ENCODE results near the gene SEMA5A.
"Not testable (repeated sequence)": the region's sequence is repeated elsewhere in the genome, so short reads cannot be mapped to it uniquely, and the experiment has no call there.

The SEMA5A gene

GRCh38 chr5:9415566-9415965, 130.3 kb downstream of the SEMA5A start:
- H3K27ac ChIP-seq, result no peak overlapping the region
- TF ChIP-seq, protein P1, sequence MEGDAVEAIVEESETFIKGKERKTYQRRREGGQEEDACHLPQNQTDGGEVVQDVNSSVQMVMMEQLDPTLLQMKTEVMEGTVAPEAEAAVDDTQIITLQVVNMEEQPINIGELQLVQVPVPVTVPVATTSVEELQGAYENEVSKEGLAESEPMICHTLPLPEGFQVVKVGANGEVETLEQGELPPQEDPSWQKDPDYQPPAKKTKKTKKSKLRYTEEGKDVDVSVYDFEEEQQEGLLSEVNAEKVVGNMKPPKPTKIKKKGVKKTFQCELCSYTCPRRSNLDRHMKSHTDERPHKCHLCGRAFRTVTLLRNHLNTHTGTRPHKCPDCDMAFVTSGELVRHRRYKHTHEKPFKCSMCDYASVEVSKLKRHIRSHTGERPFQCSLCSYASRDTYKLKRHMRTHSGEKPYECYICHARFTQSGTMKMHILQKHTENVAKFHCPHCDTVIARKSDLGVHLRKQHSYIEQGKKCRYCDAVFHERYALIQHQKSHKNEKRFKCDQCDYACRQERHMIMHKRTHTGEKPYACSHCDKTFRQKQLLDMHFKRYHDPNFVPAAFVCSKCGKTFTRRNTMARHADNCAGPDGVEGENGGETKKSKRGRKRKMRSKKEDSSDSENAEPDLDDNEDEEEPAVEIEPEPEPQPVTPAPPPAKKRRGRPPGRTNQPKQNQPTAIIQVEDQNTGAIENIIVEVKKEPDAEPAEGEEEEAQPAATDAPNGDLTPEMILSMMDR (conservative IDR thresholded peaks at IDR 0.05), result no peak

- TF ChIP-seq, protein P1 (conservative IDR thresholded peaks at IDR 0.05), result no peak
- H3K27ac ChIP-seq, result no peak overlapping the region
Observed at GRCh38 chr5:9415091-9415490, 130.8 kb downstream of the SEMA5A start.

GRCh38 chr5:9411142-9411541, 134.7 kb downstream of the SEMA5A start:
- TF ChIP-seq, protein P1 (conservative IDR thresholded peaks at IDR 0.05), result no peak
- no peak overlapping the region for H3K27ac ChIP-seq

GRCh38 chr5:9409413-9409960, 136.4 kb downstream of the SEMA5A start:
- TF ChIP-seq, protein P1 (conservative IDR thresholded peaks at IDR 0.05), result no peak
- peak overlapping the region; percentile 40 for H3K27ac ChIP-seq

GRCh38 chr5:9408964-9409363, 136.9 kb downstream of the SEMA5A start:
- peak overlapping the region; percentile 40 for H3K27ac ChIP-seq
- TF ChIP-seq, protein P1 (conservative IDR thresholded peaks at IDR 0.05), result no peak

- H3K27ac ChIP-seq, result no peak overlapping the region
Observed at GRCh38 chr5:9405196-9405754, 140.6 kb downstream of the SEMA5A start.

GRCh38 chr5:9401786-9402472, 143.9 kb downstream of the SEMA5A start:
- TF ChIP-seq, protein P1 (conservative IDR thresholded peaks at IDR 0.05), result no peak
- H3K27ac ChIP-seq, result no peak overlapping the region

More at GRCh38 chr5:9405196-9405754, 140.6 kb downstream of the SEMA5A start:
- TF ChIP-seq, protein P1 (conservative IDR thresholded peaks at IDR 0.05), result no peak

GRCh38 chr5:9399783-9400182, 146.1 kb downstream of the SEMA5A start:
- H3K27ac ChIP-seq, result not testable (repeated sequence)

All from VCaP (cell line).